BE2C (cell line): ENCODE data around the gene PLXDC2.

Experiments used
- DNase-seq: peaks from one replicate; pipeline ENCODE4 v3.0.0-alpha.2; 2020
- H3K27me3 ChIP-seq: fragments of 250-450 bp; sonication (Bioruptor Pico); 2 replicates; pipeline ENCODE4 v1.5.1; 2020; ENCODE audit warnings: mild to moderate bottlenecking
- H3K36me3 ChIP-seq: fragments of 250-450 bp; sonication (Bioruptor Pico); 2 replicates; pipeline ENCODE4 v1.5.1; 2020; ENCODE audit warnings: mild to moderate bottlenecking
- H3K4me1 ChIP-seq: fragments of 250-450 bp; sonication (Bioruptor Pico); 2 replicates; pipeline ENCODE4 v1.5.1; 2020
- H3K4me3 ChIP-seq: 2 replicates; pipeline ENCODE4 v1.5.1; 2011; ENCODE audit warnings: low read depth, low read length
- H3K9me3 ChIP-seq: fragments of 250-450 bp; sonication (Bioruptor Pico); 2 replicates; pipeline ENCODE4 v1.5.1; 2020
- TF ChIP-seq, protein P1 (sequence below): IDR thresholded peaks from 2 replicates; pipeline ENCODE4 v1.5.1; 2012; ENCODE audit warnings: mild to moderate bottlenecking, low read depth, low read length

The PLXDC2 gene

DNA sequence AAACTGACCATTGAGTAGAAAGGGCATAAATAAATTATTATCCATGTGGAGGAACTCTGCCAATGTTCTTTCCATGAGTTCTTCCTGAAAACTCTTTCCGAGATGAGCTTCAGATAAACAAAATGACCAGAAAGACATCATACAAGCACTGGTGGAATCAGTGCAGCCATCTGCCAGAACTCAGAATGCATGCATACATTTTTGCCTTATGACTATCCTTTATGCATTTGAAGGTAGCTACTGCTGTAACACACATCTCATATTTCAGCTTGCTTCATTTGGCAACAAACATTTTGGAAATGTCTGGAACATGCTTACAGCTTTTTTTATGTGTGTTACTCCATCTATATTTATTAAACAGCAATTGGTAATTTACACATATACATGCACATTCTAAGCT lies 448.9 kb downstream of the PLXDC2 start:
- no peaks in the 10 kb centered on the region for H3K9me3 ChIP-seq
- H3K36me3 ChIP-seq, result no peaks in the 10 kb centered on the region
- no peak for DNase-seq
- TF ChIP-seq, protein P1, sequence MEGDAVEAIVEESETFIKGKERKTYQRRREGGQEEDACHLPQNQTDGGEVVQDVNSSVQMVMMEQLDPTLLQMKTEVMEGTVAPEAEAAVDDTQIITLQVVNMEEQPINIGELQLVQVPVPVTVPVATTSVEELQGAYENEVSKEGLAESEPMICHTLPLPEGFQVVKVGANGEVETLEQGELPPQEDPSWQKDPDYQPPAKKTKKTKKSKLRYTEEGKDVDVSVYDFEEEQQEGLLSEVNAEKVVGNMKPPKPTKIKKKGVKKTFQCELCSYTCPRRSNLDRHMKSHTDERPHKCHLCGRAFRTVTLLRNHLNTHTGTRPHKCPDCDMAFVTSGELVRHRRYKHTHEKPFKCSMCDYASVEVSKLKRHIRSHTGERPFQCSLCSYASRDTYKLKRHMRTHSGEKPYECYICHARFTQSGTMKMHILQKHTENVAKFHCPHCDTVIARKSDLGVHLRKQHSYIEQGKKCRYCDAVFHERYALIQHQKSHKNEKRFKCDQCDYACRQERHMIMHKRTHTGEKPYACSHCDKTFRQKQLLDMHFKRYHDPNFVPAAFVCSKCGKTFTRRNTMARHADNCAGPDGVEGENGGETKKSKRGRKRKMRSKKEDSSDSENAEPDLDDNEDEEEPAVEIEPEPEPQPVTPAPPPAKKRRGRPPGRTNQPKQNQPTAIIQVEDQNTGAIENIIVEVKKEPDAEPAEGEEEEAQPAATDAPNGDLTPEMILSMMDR, result no peak
- peaks cover 19% of the 10 kb centered on the region for H3K4me1 ChIP-seq
- H3K4me3 ChIP-seq, result no peak overlapping the region
- H3K27me3 ChIP-seq, result no peaks in the 10 kb centered on the region

DNA sequence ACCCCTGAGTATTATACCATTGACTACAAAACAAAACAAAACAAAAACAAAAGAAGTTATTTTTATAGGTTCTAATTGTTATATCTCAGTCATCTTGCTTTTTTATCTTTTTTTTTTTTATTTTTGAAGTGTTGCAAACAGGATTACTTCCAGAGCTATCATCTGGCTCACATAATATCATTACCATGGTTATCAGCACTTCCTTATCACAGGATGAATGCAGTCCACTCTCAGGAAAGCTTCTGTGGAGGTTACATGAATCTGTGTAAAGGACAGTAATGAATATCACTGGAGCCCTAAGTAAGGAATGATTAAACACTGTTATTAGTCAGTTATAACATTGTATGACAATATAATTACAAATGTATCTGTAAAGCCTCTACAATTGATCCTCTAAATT lies 451.5 kb downstream of the PLXDC2 start:
- H3K27me3 ChIP-seq, result no peaks in the 10 kb centered on the region
- peaks cover 22% of the 10 kb centered on the region for H3K4me1 ChIP-seq
- no peak for DNase-seq
- H3K36me3 ChIP-seq, result no peaks in the 10 kb centered on the region
- no peak overlapping the region for H3K4me3 ChIP-seq
- TF ChIP-seq, protein P1, result no peak
- no peaks in the 10 kb centered on the region for H3K9me3 ChIP-seq

DNA sequence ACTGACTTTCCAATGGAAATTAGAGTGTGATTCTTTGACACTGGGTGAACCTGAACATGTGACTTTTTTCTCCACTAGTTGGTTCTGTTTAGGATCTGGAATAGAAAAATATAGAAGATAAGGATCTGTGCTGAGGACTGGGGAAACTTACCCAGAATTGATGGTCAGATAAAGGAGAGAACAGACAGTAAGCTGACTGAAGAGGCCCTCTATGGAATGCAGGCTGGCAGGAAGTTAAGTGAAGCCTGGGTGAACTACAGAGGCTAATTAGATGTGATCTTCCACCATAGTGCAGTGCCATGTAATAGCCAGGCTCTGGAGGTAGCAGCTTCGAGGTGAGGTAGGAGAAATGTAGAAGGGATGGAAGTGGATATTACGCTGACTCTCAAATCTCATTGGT lies 455.3 kb downstream of the PLXDC2 start:
- DNase-seq, result peak; percentile 32
- TF ChIP-seq, protein P1, result no peak
- Histone ChIP-seq H3K4me1 (peaks cover 17% of the 10 kb centered on the region), H3K9me3 (no peaks in the 10 kb centered on the region), H3K4me3 (no peak overlapping the region), H3K27me3 (no peaks in the 10 kb centered on the region), H3K36me3 (no peaks in the 10 kb centered on the region)

DNA sequence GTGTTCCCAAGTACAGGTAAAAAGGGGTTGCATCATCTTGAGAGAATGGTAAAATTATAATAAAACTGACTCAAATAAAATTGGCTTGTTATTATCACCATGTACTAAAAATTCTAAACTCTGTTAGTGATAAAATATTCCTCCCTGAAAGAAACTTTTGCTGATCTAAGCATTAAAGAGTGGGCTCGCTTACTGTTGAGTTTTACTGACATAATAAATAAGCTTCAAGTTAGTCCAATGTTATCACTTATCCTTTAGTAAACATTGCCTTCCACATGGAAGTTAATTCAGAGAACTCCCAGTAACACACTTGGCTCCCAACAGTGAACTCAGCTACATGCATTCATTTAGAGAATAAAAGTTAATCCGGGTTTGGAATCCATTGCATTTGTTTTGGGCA lies 456.4 kb downstream of the PLXDC2 start:
- no peak overlapping the region for H3K4me3 ChIP-seq
- no peaks in the 10 kb centered on the region for H3K36me3 ChIP-seq
- no peaks in the 10 kb centered on the region for H3K9me3 ChIP-seq
- H3K4me1 ChIP-seq, result peaks cover 14% of the 10 kb centered on the region
- DNase-seq, result no peak
- H3K27me3 ChIP-seq, result no peaks in the 10 kb centered on the region
- TF ChIP-seq, protein P1, result no peak

DNA sequence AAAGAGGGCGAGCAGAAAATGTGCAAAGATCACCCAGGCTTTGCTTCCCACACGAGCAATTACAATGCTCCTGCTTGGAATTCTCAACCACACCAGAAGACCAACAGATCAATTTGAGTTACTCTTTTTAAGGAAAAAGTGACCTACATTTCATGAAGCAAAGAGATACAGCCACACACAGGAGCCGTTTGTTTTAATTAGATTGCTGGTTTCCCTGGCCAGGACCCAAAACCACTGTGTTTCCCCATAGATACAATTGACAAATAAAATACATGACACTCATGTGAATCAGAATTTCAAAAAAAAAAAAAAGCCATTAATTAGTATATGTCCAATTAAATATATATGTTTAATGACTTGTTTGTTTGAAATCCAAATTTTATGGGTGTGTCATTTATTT lies 458.3 kb downstream of the PLXDC2 start:
- Histone ChIP-seq H3K9me3 (no peaks in the 10 kb centered on the region), H3K27me3 (no peaks in the 10 kb centered on the region)
- TF ChIP-seq, protein P1, result no peak

DNA sequence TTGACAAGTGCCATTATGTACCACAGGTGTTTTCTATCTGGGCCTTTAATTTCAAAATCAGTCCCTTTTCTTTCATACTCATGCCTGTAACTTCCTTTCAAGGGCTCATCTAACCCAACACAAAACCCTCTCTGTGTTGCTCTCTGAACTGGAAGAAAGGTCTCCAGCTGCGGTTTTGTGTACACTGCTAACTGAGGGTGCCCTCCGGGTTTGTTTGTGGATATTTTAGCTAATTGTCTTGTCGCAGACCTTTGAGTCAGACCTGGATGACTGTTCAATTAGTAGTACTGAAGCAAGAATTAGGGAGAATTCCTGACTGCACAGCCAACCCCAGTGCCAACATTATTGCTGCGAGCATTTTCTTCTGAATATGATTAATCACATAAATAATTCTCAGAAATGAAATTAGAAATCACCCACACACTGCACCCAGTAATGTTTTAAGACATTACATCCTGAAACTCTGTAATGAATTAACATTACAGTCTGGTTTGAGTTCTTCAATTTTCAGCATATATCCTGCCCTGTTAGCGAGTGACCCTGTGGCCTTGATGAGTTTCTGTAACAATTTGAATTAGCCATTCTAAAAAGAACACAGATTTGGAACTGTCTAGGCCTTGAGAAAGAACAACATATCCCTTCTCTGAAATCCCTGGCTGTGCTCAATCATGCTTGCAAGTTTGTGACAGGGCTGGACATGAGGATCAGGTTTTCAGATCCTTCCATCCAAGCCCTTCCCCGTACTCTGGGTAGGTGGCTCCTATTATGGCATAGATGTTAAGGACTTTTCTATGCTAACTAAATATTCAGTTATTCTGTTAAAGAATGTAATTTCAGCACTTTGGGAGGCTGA lies 460.1 kb downstream of the PLXDC2 start:
- Histone ChIP-seq H3K4me1 (peaks cover 12% of the 10 kb centered on the region), H3K36me3 (no peaks in the 10 kb centered on the region), H3K27me3 (no peaks in the 10 kb centered on the region), H3K9me3 (no peaks in the 10 kb centered on the region), H3K4me3 (no peak overlapping the region)
- peak; percentile 44 for DNase-seq
- TF ChIP-seq, protein P1, result no peak

More for the DNA sequence above, 458.3 kb downstream of the PLXDC2 start:
- Histone ChIP-seq H3K4me1 (peaks cover 12% of the 10 kb centered on the region), H3K36me3 (no peaks in the 10 kb centered on the region), H3K4me3 (no peak overlapping the region)
- DNase-seq, result no peak
